Esophagus muscularis mucosa (tissue), 4 donors: ENCODE data around the gene ELOB.

Source experiments
- EP300 ChIP-seq: sonication (generic); formaldehyde crosslinking; IDR thresholded peaks from one replicate; pipeline ENCODE4 v1.6.1; 2017; ENCODE audit warnings: antibody characterized with exemption
- POLR2A ChIP-seq: fragments of 450-650 bp; IDR thresholded peaks from one replicate; pipeline ENCODE4 v1.6.1; 2017; ENCODE audit warnings: antibody characterized with exemption, moderate library complexity, mild to moderate bottlenecking, low read depth
- POLR2AphosphoS5 ChIP-seq, 2 donors: sonication (generic); formaldehyde crosslinking; IDR thresholded peaks; one replicate each; pipeline ENCODE4 v1.6.1; 2017; ENCODE audit warnings: antibody characterized with exemption in 2 of 2
- TF ChIP-seq, protein P1 (sequence below), 3 experiments: fragments of 200-600 bp in 2 of 3; fragments of 450-650 bp in 1 of 3; sonication (generic) in 2 of 3; IDR thresholded peaks; one replicate each; pipeline ENCODE4 v1.5.1; 2017 to 2019; ENCODE audit warnings: antibody characterized with exemption in 3 of 3, mild to moderate bottlenecking in 2 of 3, moderate library complexity in 1 of 3

DNA sequence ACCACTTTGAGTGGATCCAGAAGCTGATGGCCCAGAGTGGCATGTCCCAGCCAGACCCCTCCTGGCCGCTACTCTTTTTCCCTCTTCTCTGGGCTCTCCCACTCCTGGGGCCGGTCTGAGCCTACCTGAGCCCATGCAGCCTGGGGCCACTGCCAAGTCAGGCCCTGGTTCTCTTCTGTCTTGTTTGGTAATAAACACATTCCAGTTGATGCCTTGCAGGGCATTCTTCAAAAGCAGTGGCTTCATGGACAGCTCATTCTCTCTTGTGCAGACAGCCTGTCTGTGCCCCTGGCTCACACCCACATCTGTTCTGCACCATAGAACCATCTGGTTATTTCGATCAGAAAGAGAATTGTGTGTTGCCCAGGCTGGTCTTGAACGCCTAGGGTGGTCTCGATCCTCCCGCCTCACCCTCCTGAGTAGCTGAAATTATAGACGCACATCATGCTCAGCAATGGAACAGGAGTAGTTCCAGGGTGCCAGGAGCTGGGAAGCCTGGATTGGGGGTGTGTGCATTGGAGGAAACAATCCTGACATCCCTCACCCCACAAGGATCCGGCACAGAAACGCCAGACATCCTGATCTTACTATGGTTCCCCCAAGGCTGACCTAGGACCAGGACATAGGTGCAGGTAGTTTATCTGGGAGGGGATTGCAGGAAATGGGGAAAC, 44.5 kb upstream of the ELOB start:
- TF ChIP-seq, protein P1, sequence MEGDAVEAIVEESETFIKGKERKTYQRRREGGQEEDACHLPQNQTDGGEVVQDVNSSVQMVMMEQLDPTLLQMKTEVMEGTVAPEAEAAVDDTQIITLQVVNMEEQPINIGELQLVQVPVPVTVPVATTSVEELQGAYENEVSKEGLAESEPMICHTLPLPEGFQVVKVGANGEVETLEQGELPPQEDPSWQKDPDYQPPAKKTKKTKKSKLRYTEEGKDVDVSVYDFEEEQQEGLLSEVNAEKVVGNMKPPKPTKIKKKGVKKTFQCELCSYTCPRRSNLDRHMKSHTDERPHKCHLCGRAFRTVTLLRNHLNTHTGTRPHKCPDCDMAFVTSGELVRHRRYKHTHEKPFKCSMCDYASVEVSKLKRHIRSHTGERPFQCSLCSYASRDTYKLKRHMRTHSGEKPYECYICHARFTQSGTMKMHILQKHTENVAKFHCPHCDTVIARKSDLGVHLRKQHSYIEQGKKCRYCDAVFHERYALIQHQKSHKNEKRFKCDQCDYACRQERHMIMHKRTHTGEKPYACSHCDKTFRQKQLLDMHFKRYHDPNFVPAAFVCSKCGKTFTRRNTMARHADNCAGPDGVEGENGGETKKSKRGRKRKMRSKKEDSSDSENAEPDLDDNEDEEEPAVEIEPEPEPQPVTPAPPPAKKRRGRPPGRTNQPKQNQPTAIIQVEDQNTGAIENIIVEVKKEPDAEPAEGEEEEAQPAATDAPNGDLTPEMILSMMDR (IDR thresholded peaks at IDR 0.05) = no peak
- TF ChIP-seq POLR2A = no peak
- TF ChIP-seq POLR2AphosphoS5 (IDR thresholded peaks at IDR 0.05) = no peak
- no peak for TF ChIP-seq EP300
